IPS-NIHi11 (cell line): ENCODE measurements around the gene LEAP2.
A peak's percentile ranks its signal among the peaks of the same experiment; 100 is the strongest.

Source experiments
- DNase-seq: peaks from one replicate; pipeline ENCODE4 v3.0.0; 2012; ENCODE audit warnings: mixed read lengths, low spot score

LEAP2 gene

DNA sequence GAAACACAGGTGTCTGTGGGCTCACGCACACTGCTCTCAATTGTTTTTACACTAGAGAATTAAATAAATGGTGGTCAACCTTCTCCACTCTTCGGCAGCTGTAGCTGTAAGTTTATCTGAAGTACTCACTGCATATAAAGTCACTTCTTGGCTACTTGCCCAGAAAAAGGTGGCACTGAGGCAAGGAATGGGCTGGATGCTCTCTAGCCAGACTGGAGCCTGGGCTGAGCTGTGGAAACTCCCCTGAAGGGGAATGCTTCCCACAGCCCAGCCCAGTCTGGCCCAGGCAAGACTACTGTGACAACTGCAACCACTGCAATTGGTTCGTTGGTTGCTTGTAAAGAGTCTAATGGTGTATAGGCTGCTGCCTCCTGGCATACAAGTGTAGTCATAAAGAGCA is 4.5 kb downstream of the LEAP2 start:
- no peak for DNase-seq

GRCh38 chr5:132883261-132883834 is 9.9 kb downstream of the LEAP2 start:
- peak; percentile 58 for DNase-seq

DNA sequence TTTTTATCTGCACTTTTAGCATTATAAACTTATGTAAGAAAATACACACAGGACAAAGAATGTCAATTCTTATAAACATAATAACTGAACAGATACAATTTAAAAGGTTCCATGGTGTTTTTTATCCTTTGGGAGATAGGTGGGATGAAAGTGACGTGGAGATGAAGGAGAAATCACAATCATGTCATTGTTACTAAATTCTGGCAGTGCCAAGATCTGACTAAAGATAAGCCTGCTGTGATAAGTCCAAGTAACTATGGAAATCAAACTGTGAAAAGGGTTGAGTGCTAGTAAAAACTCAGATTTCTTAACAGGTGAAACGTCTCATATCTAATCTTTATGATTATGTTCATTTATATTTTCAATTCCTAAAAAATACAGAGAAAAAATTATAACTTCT is 11.1 kb downstream of the LEAP2 start:
- DNase-seq: no peak

GRCh38 chr5:132886064-132886823 is 12.8 kb downstream of the LEAP2 start:
- DNase-seq: no peak

DNA sequence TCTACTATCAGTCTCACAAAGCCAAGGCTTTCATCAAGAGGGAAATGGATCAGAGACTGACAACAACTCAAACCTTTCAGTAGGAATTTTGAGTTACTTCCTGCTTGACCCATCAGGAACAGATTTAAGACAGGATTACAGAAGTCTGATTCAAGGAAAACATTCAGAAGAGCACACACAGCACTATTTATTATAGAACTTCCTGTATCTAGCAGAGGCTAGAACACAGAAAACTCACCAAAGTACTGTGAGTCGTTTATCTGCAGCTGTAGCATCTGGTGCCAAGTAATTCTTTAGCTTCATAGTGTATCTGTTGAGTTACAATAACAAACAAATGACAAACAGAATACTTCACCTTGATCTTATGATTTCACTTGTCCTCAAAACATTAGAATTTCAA is 13.8 kb downstream of the LEAP2 start:
- no peak for DNase-seq

DNA sequence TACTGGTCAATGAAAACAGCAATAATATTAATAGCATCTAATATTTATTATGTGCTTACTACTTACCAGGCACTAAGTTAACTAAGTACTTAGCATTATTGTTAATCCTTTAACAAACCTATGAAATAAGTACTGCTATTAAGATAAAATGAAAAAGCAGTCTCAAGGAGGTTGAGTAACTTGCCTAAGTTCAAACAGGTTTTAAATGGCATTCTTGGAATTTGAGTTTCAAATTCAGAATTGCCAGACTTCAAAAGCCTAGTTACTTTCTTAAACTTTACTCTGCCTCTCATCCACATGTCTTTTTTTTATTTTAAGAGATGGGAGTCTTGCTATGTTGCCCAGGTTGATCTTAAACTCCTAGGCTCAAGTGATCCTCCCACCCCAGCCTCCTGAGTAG is 16.0 kb downstream of the LEAP2 start:
- no peak for DNase-seq

- DNase-seq: no peak
Observed at GRCh38 chr5:132890817-132891216, 17.3 kb downstream of the LEAP2 start.

GRCh38 chr5:132895719-132896305 is 22.3 kb downstream of the LEAP2 start:
- no peak for DNase-seq

- no peak for DNase-seq
Observed at GRCh38 chr5:132896685-132897084, 23.2 kb downstream of the LEAP2 start.

DNA sequence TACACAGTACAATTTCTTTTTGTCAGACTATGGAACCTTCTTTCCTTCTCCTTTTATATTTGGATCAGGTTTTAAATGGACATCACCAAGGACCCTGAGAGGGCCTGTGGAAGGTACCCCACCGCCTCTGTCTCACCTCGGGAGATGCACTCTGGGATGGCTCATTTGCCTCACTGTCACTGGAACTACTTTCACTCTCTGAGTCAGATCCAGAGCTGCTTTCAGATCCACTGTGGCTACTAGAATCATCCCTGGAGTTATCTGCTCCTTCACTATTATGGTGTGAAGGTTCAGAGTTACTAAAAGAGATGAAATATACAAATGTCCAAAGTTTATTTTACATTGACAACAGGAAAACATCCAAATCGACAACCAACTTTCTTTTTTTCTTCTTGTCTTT is 24.6 kb downstream of the LEAP2 start:
- no peak for DNase-seq

DNA sequence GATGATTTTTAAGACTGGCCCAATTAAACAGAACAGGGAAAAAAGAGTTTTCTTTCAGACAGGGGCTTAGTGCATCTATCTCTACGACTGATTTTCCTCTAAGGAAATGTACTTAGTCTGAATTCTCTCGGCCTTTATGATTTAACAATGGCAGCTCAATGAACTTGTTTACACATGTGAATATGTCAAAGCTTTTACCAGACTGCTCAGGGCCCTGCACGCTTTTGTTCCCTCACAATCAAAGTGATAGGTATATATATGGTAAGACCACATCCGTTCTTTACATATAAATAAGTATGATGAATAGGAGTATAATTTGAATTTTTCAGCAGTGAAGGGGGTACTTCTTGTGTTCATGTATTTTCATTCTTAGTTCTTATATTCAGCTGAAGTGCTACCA is 27.6 kb downstream of the LEAP2 start:
- no peak for DNase-seq

DNA sequence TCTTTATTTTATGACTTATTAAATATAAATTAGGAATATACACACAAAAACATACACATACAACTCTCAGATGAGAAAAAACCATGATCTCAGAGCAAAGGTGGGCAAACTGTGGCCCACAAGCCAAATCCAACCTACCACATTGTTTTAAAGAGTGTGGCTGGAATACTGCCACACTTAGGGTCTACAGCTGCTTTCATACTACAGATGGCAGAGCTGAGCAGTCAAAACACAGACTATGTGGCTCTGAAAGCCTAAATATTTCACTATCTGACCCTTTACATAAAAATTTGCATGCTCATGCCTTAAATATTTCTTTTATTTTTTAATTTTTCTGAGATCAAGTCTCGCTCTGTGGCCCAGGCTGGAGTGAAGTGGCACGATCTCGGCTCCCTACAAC is 28.3 kb downstream of the LEAP2 start:
- DNase-seq: no peak

DNA sequence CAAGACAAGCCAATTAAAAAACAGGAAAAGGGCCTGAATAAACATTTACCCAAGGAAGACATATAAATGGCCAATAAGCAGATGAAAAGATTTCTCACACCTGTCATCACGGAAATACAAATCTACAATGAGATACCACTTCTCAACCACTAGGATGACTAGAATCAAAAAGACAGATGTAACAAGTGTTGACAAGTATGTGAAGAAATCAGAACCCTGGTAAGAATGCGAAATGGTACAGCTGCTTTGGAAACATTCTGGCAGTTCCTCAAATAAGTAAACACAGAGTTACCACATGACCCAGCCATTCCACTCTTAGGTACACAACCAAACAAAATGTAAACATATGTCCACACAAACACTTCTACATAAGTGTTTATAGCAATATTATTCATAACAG is 32.5 kb downstream of the LEAP2 start:
- DNase-seq: no peak

DNA sequence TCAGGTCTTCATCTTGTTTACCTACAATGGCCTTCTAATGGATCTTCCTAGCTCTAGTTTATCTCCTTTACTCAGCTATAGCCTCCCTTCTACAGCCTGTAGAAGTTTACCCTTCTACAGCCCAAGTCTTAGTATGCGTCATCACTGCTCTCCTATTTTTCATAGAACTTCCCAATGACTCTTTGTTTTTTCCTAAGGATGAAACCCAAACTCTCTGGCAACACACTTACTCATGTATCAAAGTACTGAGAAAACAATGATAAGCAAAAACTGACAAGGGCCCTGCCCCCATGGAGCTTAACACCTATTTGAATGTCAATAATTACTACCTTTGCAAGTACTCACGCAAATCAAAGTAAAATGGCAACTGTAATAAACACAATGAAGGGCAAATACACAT is 33.7 kb downstream of the LEAP2 start:
- no peak for DNase-seq

DNA sequence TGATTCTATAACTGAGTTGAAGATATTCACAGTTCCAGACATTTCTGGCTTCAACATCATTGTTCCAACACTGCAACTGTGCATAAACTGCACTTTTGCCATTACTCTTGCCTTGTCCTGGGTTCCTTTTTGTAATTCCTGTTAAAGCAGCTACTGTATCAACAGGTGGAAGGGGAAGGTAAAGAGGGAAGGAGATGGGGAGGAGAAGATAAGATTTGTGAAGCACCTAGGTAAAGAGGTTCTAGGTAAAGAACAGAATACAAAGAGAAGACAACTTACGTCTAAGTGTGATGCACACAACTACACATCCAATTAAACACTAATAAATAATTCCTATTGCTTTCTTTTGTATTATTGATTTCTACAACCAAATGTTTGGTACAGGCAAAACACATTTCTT is 36.2 kb downstream of the LEAP2 start:
- DNase-seq: no peak

DNA sequence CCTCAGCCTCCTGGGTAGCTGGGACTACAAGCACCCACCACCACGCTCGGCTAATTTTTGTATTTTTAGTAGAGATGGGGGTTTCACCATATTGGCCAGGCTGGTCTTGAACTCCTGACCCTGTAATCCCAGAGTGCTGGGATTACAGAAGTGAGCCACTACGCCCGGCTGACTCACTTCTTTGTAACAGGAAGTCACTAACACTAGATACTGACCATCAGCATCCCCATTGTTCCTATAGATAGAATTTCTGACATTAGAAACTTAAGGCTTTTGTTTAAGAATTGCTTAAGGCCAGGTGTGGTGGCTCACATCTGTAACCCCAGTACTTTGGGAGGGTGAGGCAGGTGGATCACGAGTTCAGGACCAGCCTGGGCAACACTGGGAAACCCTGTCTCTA is 42.2 kb downstream of the LEAP2 start:
- DNase-seq: no peak

GRCh38 chr5:132916086-132916485 is 42.6 kb downstream of the LEAP2 start:
- no peak for DNase-seq
